Right lung (tissue), 5 donors: Measurements from ENCODE around the gene GPX8. TPM values are rescaled to one million over a fixed set of nuclear protein-coding genes. Genes with fewer than 3 reads are reported as not detected.

Source experiments
- DNase-seq, 2 donors: peaks; one replicate each; pipeline ENCODE4 v3.0.0-alpha.2; 2013
- polyA plus RNA-seq, 5 donors: library from polyadenylated mRNA; unstranded; fragments of 120-200 nt; gene quantifications; one replicate each; pipeline versions ENCODE4 v1.2.1 to v1.2.3, GENCODE V29; 2013; ENCODE audit warnings: inconsistent platforms in 1 of 5, low replicate concordance in 1 of 5; ENCODE audit not compliant: insufficient read length in 5 of 5, insufficient read depth in 1 of 5

Gene GPX8
- polyA plus RNA-seq, 5 donors, result 58.2 to 80.7 (median 72.1) TPM

- DNase-seq, result no peak
Observed at GRCh38 chr5:55162666-55163065, 2.7 kb downstream of the GPX8 start.

- no peak for DNase-seq
Observed at GRCh38 chr5:55171471-55171870, 11.5 kb downstream of the GPX8 start.

- DNase-seq, result peak in 1 of 2 donors; percentile 62
Observed at GRCh38 chr5:55172051-55172899, 12.3 kb downstream of the GPX8 start.

GRCh38 chr5:55172937-55173686 is 13.1 kb downstream of the GPX8 start, which contains the start of gene CDC20B:
CDC20B (minus strand) TSS chr5:55173177; CDS start chr5:55173000, 177 bp downstream.
- peak; percentile 72 to 75 for DNase-seq

- DNase-seq, result no peak
Observed at GRCh38 chr5:55173687-55174230, 13.8 kb downstream of the GPX8 start.

- DNase-seq, result no peak
Observed at GRCh38 chr5:55175781-55176175, 15.8 kb downstream of the GPX8 start.

GRCh38 chr5:55176176-55176818 is 16.3 kb downstream of the GPX8 start:
- no peak for DNase-seq

GRCh38 chr5:55177078-55177477 is 17.1 kb downstream of the GPX8 start:
- no peak for DNase-seq

- DNase-seq, result no peak
Observed at GRCh38 chr5:55180016-55180415, 20.0 kb downstream of the GPX8 start.

- DNase-seq, result no peak
Observed at GRCh38 chr5:55187370-55187769, 27.4 kb downstream of the GPX8 start.

GRCh38 chr5:55188656-55189540 is 28.9 kb downstream of the GPX8 start:
- no peak for DNase-seq

- no peak for DNase-seq
Observed at GRCh38 chr5:55191165-55191564, 31.2 kb downstream of the GPX8 start.

GRCh38 chr5:55205001-55205400 is 45.0 kb downstream of the GPX8 start:
- DNase-seq, result no peak

GRCh38 chr5:55211184-55211874 is 51.4 kb downstream of the GPX8 start:
- no peak for DNase-seq

Other genes with a start within 250 kb of the GPX8 start
- 1 to 10 TPM; 3.9 to 9.9 (median 5.4) TPM for gene ESM1, start 174.6 kb upstream of the GPX8 start, polyA plus RNA-seq
- 1 to 10 TPM in 1 of 5 donors, under 1 TPM in 3, not detected in 1; 0.34 to 1.1 (median 0.63) TPM for gene GZMK, start 135.9 kb upstream of the GPX8 start, polyA plus RNA-seq
- gene GZMA, start 57.5 kb upstream of the GPX8 start, polyA plus RNA-seq, result 1 to 10 TPM; 1.1 to 4.7 (median 3.4) TPM
- gene CDC20B, start 13.0 kb downstream of the GPX8 start, polyA plus RNA-seq, result 10 to 100 TPM in 4 of 5 donors, 1 to 10 TPM in 1; 6.4 to 23.4 (median 16.1) TPM
- gene MCIDAS, start 67.1 kb downstream of the GPX8 start, polyA plus RNA-seq, result 1 to 10 TPM in 4 of 5 donors, under 1 TPM in 1; 0.86 to 2.5 (median 1.5) TPM
- 10 to 100 TPM in 1 of 5 donors, 1 to 10 TPM in 4; 2.6 to 11.5 (median 6.0) TPM for gene CCNO, start 73.4 kb downstream of the GPX8 start, polyA plus RNA-seq
- gene DHX29, start 147.5 kb downstream of the GPX8 start, polyA plus RNA-seq, result 10 to 100 TPM; 24.6 to 42.1 (median 32.5) TPM
- gene MTREX, start 147.8 kb downstream of the GPX8 start, polyA plus RNA-seq, result 100 to 1,000 TPM in 2 of 5 donors, 10 to 100 TPM in 3; 67.6 to 113 (median 92.2) TPM